Fibroblast of villous mesenchyme (primary cell): ENCODE measurements around the gene ANKIB1. TPM values are rescaled to one million over a fixed set of nuclear protein-coding genes. Genes with fewer than 3 reads are reported as not detected.
"Not testable (repeated sequence)": the region's sequence is repeated elsewhere in the genome, so short reads cannot be mapped to it uniquely, and the experiment has no call there.

Experiments used
- DNase-seq: peaks from one replicate; pipeline ENCODE4 v3.0.0-alpha.2; 2010; ENCODE audit warnings: low read depth
- H3K4me3 ChIP-seq: 2 replicates; pipeline ENCODE4 v1.5.1; 2011; ENCODE audit warnings: low read depth, mild to moderate bottlenecking, low read length
- CTCF ChIP-seq: IDR thresholded peaks from 2 replicates; pipeline ENCODE4 v1.5.1; 2012; ENCODE audit warnings: low read depth, mild to moderate bottlenecking, low read length; ENCODE audit not compliant: insufficient read depth
- total RNA-seq: library from RNA; depleted of rRNA; stranded (reverse); fragments of >200 nt; gene quantifications from 2 replicates; pipeline ENCODE4 v1.2.3, GENCODE V29; 2012

The ANKIB1 gene
- total RNA-seq, 1 donor: 91.1 TPM

GRCh38 chr7:92433019-92433418, 187.2 kb downstream of the ANKIB1 start:
- no peak for DNase-seq

GRCh38 chr7:92435542-92435941, 189.8 kb downstream of the ANKIB1 start:
- no peak for DNase-seq
- no peak for TF ChIP-seq CTCF

More at GRCh38 chr7:92433019-92433418, 187.2 kb downstream of the ANKIB1 start:
- no peak overlapping the region for H3K4me3 ChIP-seq
- TF ChIP-seq CTCF: no peak

GRCh38 chr7:92436612-92437445, 191.1 kb downstream of the ANKIB1 start:
- DNase-seq: no peak
- no peak overlapping the region for H3K4me3 ChIP-seq

More at GRCh38 chr7:92435542-92435941, 189.8 kb downstream of the ANKIB1 start:
- H3K4me3 ChIP-seq: no peak overlapping the region

GRCh38 chr7:92437956-92438491, 192.2 kb downstream of the ANKIB1 start:
- no peak overlapping the region for H3K4me3 ChIP-seq
- no peak for DNase-seq
- no peak for TF ChIP-seq CTCF

More at GRCh38 chr7:92436612-92437445, 191.1 kb downstream of the ANKIB1 start:
- TF ChIP-seq CTCF: no peak

- not testable (repeated sequence) for DNase-seq, H3K4me3 ChIP-seq
These were observed 196.9 kb downstream of the ANKIB1 start for GRCh38 chr7:92442720-92443119.

GRCh38 chr7:92446869-92447344, 201.1 kb downstream of the ANKIB1 start:
- H3K4me3 ChIP-seq: peak overlapping the region; percentile 81
- no peak for DNase-seq
- TF ChIP-seq CTCF: no peak
